Pancreas (tissue), 10 donors: ENCODE data around the gene SRCIN1. TPM values are rescaled to one million over a fixed set of nuclear protein-coding genes. Genes with fewer than 3 reads are reported as not detected.
A peak's percentile ranks its signal among the peaks of the same experiment; 100 is the strongest.

Experiments used
- ATAC-seq, 4 donors: fragments of 200-7000 bp; cut with Tn5 transposase; one replicate each; pipeline versions ENCODE4 v1.8.0 to v1.9.1; 2020; ENCODE audit warnings: mild to moderate bottlenecking in 4 of 4, moderate library complexity in 4 of 4
- DNase-seq, 6 donors: peaks; one replicate each; pipeline ENCODE4 v3.0.0-alpha.2; 2020
- FAIRE-seq: peaks from 2 replicates; lab custom pipeline; 2012; peaks lifted over from hg19 to GRCh38; lab: Jason Lieb, UNC
- H3K27ac ChIP-seq, 4 donors: fragments of 200-600 bp; sonication (generic); 1 replicate in 3 of 4; 2 replicates in 1 of 4; pipeline versions ENCODE4 v1.5.0 to v1.8.0; 2020
- H3K27me3 ChIP-seq, 4 donors: fragments of 200-600 bp; one replicate each; pipeline ENCODE4 v1.8.0; 2021
- H3K36me3 ChIP-seq, 3 donors: fragments of 200-600 bp; sonication (generic) in 1 of 3; one replicate each; pipeline versions ENCODE4 v1.5.0 to v1.8.0; 2020 to 2021
- H3K4me1 ChIP-seq, 3 donors: fragments of 200-600 bp; one replicate each; pipeline ENCODE4 v1.8.0; 2021
- H3K4me3 ChIP-seq, 4 donors: fragments of 200-600 bp; sonication (generic) in 2 of 4; one replicate each; pipeline versions ENCODE4 v1.5.0 to v1.8.0; 2020 to 2021
- H3K9me3 ChIP-seq, 4 donors: fragments of 200-600 bp; one replicate each; pipeline ENCODE4 v1.8.0; 2021
- WGBS, 2 donors: extraction: QIAGEN DNeasy Blood & Tissue Kit; methylation state at CpG; one replicate each; pipeline ENCODE4 v1.1.7; 2013; 5-methylcytosine and 5-hydroxymethylcytosine counted together
- intact Hi-C, 3 donors: fragments of 100-400 bp; cut with DNase I; formaldehyde crosslinking; loops; one replicate each; pipeline versions ENCODE4 v1.11.1 to v1.14.2; 2022
- polyA plus RNA-seq, 2 donors: library from polyadenylated mRNA; stranded (reverse); fragments of 200-250 nt; gene quantifications; one replicate each; pipeline ENCODE4 v1.2.3, GENCODE V29; 2013
- total RNA-seq, 6 donors: library from RNA; stranded (reverse); fragmentation: NEBNext Ultra II Directional in 4 of 6; extraction: Animal tissue kit (Norgen Biotek cat#: 25700) in 4 of 6; gene quantifications; one replicate each; pipeline versions ENCODE4 v1.2.1 to v1.2.4, GENCODE V29; 2021 to 2023
- TF ChIP-seq, protein P1 (sequence below), 4 donors: fragments of 200-600 bp; sonication (generic) in 3 of 4; IDR thresholded peaks; one replicate each; pipeline versions ENCODE4 v1.5.0 to v1.8.0; 2021; ENCODE audit warnings: antibody characterized with exemption in 4 of 4
- donor health status: healthy with polysubstance abuse.
- donor health status: DM: no; HTN: no; CAD: no; lungs with moderate emphysema.
- donor health status: DM: no; HTN: no; CAD: no.
- donor health status: control.
- donor health status: control.
- donor health status: Bipolar disorder and iron deficiency.
- donor health status: DM: yes; HTN: yes; CAD: no.
- donor health status: DM: no; HTN: no; CAD: no.
- donor health status: DM: no; HTN: no; CAD: no.
- donor health status: DM: yes; HTN: yes; CAD: no.

SRCIN1 gene
- total and polyA plus RNA-seq, 8 donors: 5.8 to 30.3 (median 9.0) TPM

GRCh38 chr17:38571833-38572668 lies 33.7 kb downstream of the SRCIN1 start:
- intact Hi-C loops: no loop called here
- WGBS, 2 donors: 20 to 21% methylated on average over 23 to 38 of the region's 39 CpGs
- DNase-seq: no peak
- H3K27ac ChIP-seq: no peak overlapping the region
- ATAC-seq: peak in 2 of 4 donors; percentile 12 to 14
- TF ChIP-seq, protein P1, sequence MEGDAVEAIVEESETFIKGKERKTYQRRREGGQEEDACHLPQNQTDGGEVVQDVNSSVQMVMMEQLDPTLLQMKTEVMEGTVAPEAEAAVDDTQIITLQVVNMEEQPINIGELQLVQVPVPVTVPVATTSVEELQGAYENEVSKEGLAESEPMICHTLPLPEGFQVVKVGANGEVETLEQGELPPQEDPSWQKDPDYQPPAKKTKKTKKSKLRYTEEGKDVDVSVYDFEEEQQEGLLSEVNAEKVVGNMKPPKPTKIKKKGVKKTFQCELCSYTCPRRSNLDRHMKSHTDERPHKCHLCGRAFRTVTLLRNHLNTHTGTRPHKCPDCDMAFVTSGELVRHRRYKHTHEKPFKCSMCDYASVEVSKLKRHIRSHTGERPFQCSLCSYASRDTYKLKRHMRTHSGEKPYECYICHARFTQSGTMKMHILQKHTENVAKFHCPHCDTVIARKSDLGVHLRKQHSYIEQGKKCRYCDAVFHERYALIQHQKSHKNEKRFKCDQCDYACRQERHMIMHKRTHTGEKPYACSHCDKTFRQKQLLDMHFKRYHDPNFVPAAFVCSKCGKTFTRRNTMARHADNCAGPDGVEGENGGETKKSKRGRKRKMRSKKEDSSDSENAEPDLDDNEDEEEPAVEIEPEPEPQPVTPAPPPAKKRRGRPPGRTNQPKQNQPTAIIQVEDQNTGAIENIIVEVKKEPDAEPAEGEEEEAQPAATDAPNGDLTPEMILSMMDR (IDR thresholded peaks at IDR 0.05): no peak
- H3K4me3 ChIP-seq: peak overlapping the region in 2 of 4 donors; percentile 28 to 35
- no peaks in the 10 kb centered on the region for H3K9me3 ChIP-seq
- FAIRE-seq: no peak
- H3K4me1 ChIP-seq: no peaks in the 10 kb centered on the region
- no peaks in the 10 kb centered on the region for H3K27me3 ChIP-seq
- H3K36me3 ChIP-seq: no peaks in the 10 kb centered on the region

GRCh38 chr17:38569701-38570512 lies 35.8 kb downstream of the SRCIN1 start:
- Histone ChIP-seq H3K4me1 (no peaks in the 10 kb centered on the region), H3K27ac (no peak overlapping the region), H3K36me3 (no peaks in the 10 kb centered on the region), H3K27me3 (no peaks in the 10 kb centered on the region), H3K4me3 (no peak overlapping the region), H3K9me3 (no peaks in the 10 kb centered on the region)
- ATAC-seq (no peak), FAIRE-seq (no peak), DNase-seq (no peak)
- intact Hi-C loops: loop anchor here in 1 of 3 donors (10.0 kb wide), 1 partner anchor 95 kb away; no protein-coding TSS in a partner anchor
- 79 to 83% methylated on average over 21 of the region's 21 CpGs for WGBS, 2 donors
- TF ChIP-seq, protein P1 (IDR thresholded peaks at IDR 0.05): no peak

DNA sequence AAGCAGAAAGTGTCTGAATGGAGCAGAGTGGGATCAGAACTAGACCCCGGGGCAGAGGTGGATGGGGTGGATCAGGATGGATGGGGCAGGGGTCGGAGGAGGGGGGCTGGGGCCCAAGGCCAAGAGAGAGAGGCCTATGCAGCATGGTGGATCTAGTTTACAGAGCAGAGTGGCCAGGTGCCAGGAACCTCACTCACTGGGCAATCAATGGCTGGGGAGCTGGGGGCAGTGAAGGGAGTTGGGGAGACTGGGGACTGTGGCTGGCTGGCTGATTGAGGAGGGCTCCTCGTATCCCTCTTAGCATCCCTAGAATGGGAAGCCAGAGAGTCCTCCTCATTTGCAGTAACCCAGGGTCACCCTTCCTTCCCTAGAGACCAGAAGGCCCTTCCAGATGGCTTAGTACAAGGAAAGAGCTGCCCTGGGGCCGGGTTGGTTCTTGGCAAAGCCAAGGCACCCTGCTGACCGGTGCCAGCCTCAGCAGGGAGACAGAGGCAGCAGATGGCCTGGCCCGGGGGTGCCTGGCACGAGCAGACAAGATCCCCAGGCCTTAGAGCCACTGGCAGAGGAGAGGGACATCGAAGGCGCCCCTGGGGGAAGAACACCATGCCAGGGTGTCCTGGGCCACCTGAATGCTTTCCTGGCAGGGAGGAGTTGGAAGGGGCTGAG lies 36.8 kb downstream of the SRCIN1 start:
- no peak for ATAC-seq
- intact Hi-C loops: loop anchor here in 1 of 3 donors (10.0 kb wide), 1 partner anchor 96 kb away; no protein-coding TSS in a partner anchor
- Histone ChIP-seq H3K27me3 (no peaks in the 10 kb centered on the region), H3K9me3 (no peaks in the 10 kb centered on the region), H3K36me3 (no peaks in the 10 kb centered on the region), H3K4me3 (no peak overlapping the region), H3K4me1 (no peaks in the 10 kb centered on the region), H3K27ac (no peak overlapping the region)
- FAIRE-seq: no peak
- DNase-seq: no peak
- WGBS, 2 donors: 77 to 85% methylated on average over 9 of the region's 9 CpGs
- TF ChIP-seq, protein P1 (IDR thresholded peaks at IDR 0.05): no peak

- Histone ChIP-seq H3K4me1 (no peaks in the 10 kb centered on the region), H3K27me3 (no peaks in the 10 kb centered on the region), H3K4me3 (no peak overlapping the region), H3K9me3 (no peaks in the 10 kb centered on the region), H3K36me3 (no peaks in the 10 kb centered on the region), H3K27ac (no peak overlapping the region)
- 80 to 84% methylated on average over 6 of the region's 6 CpGs for WGBS, 2 donors
- intact Hi-C loops: loop anchor here in 1 of 3 donors (10.0 kb wide), 1 partner anchor 97 kb away; no protein-coding TSS in a partner anchor
- FAIRE-seq (no peak), ATAC-seq (no peak), DNase-seq (no peak)
- TF ChIP-seq, protein P1 (IDR thresholded peaks at IDR 0.05): no peak
These were observed 37.5 kb downstream of the SRCIN1 start for GRCh38 chr17:38568274-38568673.
